ENCODE data around the gene CHKA. TPM values are rescaled to one million over a fixed set of nuclear protein-coding genes. Genes with fewer than 3 reads are reported as not detected.
A peak's percentile ranks its signal among the peaks of the same experiment; 100 is the strongest.

The CHKA gene
- total RNA-seq, 1 experiment from 2014 or later, result 63.0 TPM

GRCh38 chr11:68017980-68018729 lies 103.0 kb downstream of the CHKA start:
- Histone ChIP-seq H3T11ph (ENCODE audit: low read length) (no peak overlapping the region), H3K23ac (ENCODE audit: insufficient read length, low read depth, low read length) (no peak overlapping the region), H3K4me1 (ENCODE audit: insufficient read depth, low read length) (no peaks in the 10 kb centered on the region; the same call in 1 of the 2 replicates), H3K14ac (ENCODE audit: insufficient read depth, low read length) (no peak overlapping the region), H3K9me3 (ENCODE audit: control insufficient read depth, low read depth, low read length) (no peaks in the 10 kb centered on the region), H3K4ac (ENCODE audit: low read depth, low read length) (no peak overlapping the region), H3K4me2 (ENCODE audit: insufficient read depth, insufficient read length, low read length) (no peak overlapping the region), H2AK5ac (ENCODE audit: insufficient read length, low read length) (no peak overlapping the region), H2BK12ac (ENCODE audit: insufficient read length, low read depth, low read length) (no peak overlapping the region), H3K56ac (ENCODE audit: insufficient read length, low read depth, low read length) (no peak overlapping the region), H4K8ac (replicated peaks; ENCODE audit: insufficient read length, low read depth, low read length) (no peak overlapping the region), H2BK5ac (ENCODE audit: insufficient read length, low read length) (no peak overlapping the region), H4K20me1 (ENCODE audit: control insufficient read depth, insufficient read depth, insufficient read length) (no peaks in the 10 kb centered on the region), H3K27ac (ENCODE audit: insufficient read length, low read depth, low read length) (no peak overlapping the region), H2BK15ac (ENCODE audit: low read depth, low read length) (no peak overlapping the region), H3K18ac (ENCODE audit: insufficient read length, low read depth, low read length) (no peak overlapping the region), H3K23me2 (ENCODE audit: insufficient read length, low read depth, low read length, poor library complexity, severe bottlenecking) (no peaks in the 10 kb centered on the region), H3K79me2 (ENCODE audit: insufficient read depth, low read length) (no peaks in the 10 kb centered on the region), H2BK20ac (ENCODE audit: low read depth, low read length, poor library complexity, severe bottlenecking) (no peak overlapping the region), H3K79me1 (ENCODE audit: insufficient read depth, low read depth, low read length, poor library complexity, severe bottlenecking) (no peaks in the 10 kb centered on the region), H3K27me3 (ENCODE audit: insufficient read depth, low read length) (no peaks in the 10 kb centered on the region), H3K9ac (ENCODE audit: extremely low read depth, insufficient read length, low read length) (no peak overlapping the region), H2BK120ac (ENCODE audit: low read depth, low read length, poor library complexity, severe bottlenecking) (no peak overlapping the region), H2AFZ (ENCODE audit: low read length) (no peak overlapping the region), H4K91ac (ENCODE audit: insufficient read length, low read depth, low read length) (no peak overlapping the region), H4K5ac (ENCODE audit: insufficient read length, low read depth, low read length) (no peak overlapping the region)
- H3K9me3 Mint-ChIP-seq, result no peaks in the 10 kb centered on the region
- H3K4me1 Mint-ChIP-seq, result peaks cover 11 to 23% of the 10 kb centered on the region in 2 experiments
- H3K36me3 Mint-ChIP-seq (ENCODE audit: insufficient read depth in 1 of 3, low read depth in 3 of 3), result no peaks in the 10 kb centered on the region; a peak in 1 of 7 replicates
- TF ChIP-seq CTCF (conservative IDR thresholded peaks at IDR 0.05), result no peak
- H3K27ac Mint-ChIP-seq, result peak overlapping the region in 2 of 3 experiments; percentile 44 to 50; a peak in 2 of 7 replicates
- WGBS (ENCODE audit: extremely low coverage, insufficient read length, low lambda C conversion rate), result no CpG with 5 or more reads among the region's 27 CpGs
- DNase-seq, result no peak
- H3K4me3 Mint-ChIP-seq, result no peak overlapping the region
- peaks cover 2% of the 10 kb centered on the region for H3K27me3 Mint-ChIP-seq (ENCODE audit: low read depth)

Data from H9 (cell line).